IPS DF 6.9 (cell line): Measurements from ENCODE around the gene PPP2R3C.
"Not testable (repeated sequence)": the region's sequence is repeated elsewhere in the genome, so short reads cannot be mapped to it uniquely, and the experiment has no call there.

Experiments used
- DNase-seq: peaks from one replicate; pipeline ENCODE4 v3.0.0-alpha.2; 2013; ENCODE audit warnings: low read depth, low spot score
- H3K27ac ChIP-seq: one replicate; pipeline ENCODE4 v1.5.1; 2013; ENCODE audit warnings: low read length, control low read depth
- H3K27me3 ChIP-seq: 2 replicates; pipeline ENCODE4 v1.6.1; 2013; ENCODE audit warnings: mild to moderate bottlenecking, low read length; ENCODE audit not compliant: control insufficient read depth, insufficient read depth
- H3K36me3 ChIP-seq: 2 replicates; pipeline ENCODE4 v1.6.1; 2013; ENCODE audit warnings: low read length; ENCODE audit not compliant: control insufficient read depth, insufficient read depth
- H3K4me1 ChIP-seq: 2 replicates; pipeline ENCODE4 v1.6.1; 2013; ENCODE audit warnings: low read length; ENCODE audit not compliant: control insufficient read depth, insufficient read depth
- H3K4me3 ChIP-seq: 2 replicates; pipeline ENCODE4 v1.5.1; 2013; ENCODE audit warnings: mild to moderate bottlenecking, low read length
- H3K9me3 ChIP-seq: 2 replicates; pipeline ENCODE4 v1.6.1; 2013; ENCODE audit warnings: low read length, inconsistent platforms; ENCODE audit not compliant: control insufficient read depth, insufficient read depth
- WGBS: extraction: QIAGEN DNeasy Blood & Tissue Kit; methylation state at CpG from one replicate; pipeline ENCODE4 v1.1.7; 2013; ENCODE audit warnings: mixed read lengths, missing lambda C conversion rate; ENCODE audit not compliant: insufficient read length, insufficient coverage; 5-methylcytosine and 5-hydroxymethylcytosine counted together

PPP2R3C gene

DNA sequence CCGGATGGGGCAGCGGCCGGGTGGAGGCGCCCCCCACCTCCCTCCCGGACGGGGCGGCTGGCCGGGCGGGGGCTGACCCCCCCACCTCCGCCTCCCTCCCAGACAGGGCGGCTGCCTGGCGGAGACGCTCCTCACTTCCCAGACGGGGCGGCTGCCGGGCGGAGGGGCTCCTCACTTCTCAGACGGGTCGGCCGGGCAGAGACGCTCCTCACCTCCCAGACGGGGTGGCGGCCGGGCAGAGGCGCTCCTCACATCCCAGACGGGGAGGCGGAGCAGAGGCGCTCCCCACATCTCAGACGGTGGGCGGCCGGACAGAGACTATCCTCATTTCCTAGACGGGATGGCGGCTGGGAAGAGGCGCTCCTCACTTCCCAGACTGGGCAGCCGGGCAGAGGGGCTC lies 30.7 kb upstream of the PPP2R3C start:
- WGBS, result no CpG with 5 or more reads among the region's 35 CpGs
- H3K9me3 ChIP-seq, H3K4me3 ChIP-seq, H3K27me3 ChIP-seq, H3K4me1 ChIP-seq, H3K27ac ChIP-seq, H3K36me3 ChIP-seq, DNase-seq: not testable (repeated sequence)

DNA sequence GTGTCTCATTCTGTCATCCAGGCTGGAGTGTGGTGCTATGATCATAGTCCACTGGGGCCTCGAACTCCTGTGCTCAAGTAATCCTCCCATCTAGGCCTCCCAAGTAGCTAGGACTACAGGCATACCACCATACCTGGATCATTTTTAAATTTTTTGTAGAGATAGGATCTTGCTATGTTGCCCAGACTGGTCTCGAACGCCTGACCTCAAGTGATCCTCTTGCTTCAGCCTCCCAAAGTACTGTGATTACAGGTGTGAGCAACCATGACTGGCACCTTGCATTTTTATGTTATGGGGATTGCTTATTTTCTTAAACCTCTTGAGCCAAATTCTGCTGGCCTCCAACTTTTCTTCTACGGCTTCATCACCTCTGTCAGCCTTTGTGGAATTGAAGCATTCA lies 27.4 kb upstream of the PPP2R3C start:
- no peak overlapping the region for H3K4me3 ChIP-seq
- no CpG with 5 or more reads among the region's 4 CpGs for WGBS
- H3K27ac ChIP-seq, result no peak overlapping the region
- H3K36me3 ChIP-seq, result no peaks in the 10 kb centered on the region
- H3K4me1 ChIP-seq, result no peaks in the 10 kb centered on the region
- DNase-seq, result no peak
- no peaks in the 10 kb centered on the region for H3K9me3 ChIP-seq
- H3K27me3 ChIP-seq, result no peaks in the 10 kb centered on the region

DNA sequence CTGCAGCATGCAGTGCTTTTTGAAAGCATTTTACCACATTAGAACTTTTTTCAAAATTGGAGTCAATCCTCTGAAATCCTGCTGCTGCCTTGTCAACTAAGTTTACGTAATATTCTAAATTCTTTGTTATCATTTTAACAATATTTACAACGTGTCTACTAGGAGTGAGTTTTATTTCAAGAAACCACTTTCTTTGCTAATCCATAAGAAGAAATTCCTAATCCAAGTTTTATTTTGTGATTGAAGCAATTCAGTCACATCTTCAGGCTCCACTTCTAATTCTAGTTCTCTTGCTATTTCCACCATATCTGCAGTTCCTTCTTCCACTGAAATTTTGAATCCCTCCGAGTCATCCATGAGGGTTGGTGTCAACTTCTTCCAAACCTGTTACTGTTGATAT lies 25.9 kb upstream of the PPP2R3C start:
- Histone ChIP-seq H3K36me3 (no peaks in the 10 kb centered on the region), H3K4me1 (no peaks in the 10 kb centered on the region), H3K27ac (no peak overlapping the region), H3K4me3 (no peak overlapping the region), H3K9me3 (no peaks in the 10 kb centered on the region), H3K27me3 (no peaks in the 10 kb centered on the region)
- DNase-seq, result no peak
- WGBS, result no CpG with 5 or more reads among the region's 3 CpGs

DNA sequence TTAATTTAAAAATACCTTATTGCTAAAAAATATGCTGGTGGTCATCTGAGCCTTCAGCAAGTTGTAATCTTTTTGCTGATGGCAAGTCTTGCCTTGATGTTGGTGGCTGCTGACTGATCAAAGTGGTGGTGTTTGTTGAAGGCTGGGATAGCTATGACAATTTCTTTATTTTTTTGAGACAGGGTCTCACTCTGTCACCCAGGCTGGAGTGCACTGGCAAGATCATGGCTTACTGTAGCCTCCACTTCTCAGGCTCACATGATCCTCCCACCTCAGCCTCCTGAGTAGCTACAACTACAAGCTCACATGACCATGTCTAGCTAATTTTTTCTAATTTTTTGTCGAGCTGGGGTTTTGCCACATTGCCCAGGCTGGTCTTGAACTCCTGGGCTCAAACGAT lies 25.4 kb upstream of the PPP2R3C start:
- no peak overlapping the region for H3K27ac ChIP-seq
- H3K36me3 ChIP-seq, result no peaks in the 10 kb centered on the region
- no peaks in the 10 kb centered on the region for H3K9me3 ChIP-seq
- no peaks in the 10 kb centered on the region for H3K4me1 ChIP-seq
- no CpG with 5 or more reads among the region's 2 CpGs for WGBS
- DNase-seq, result no peak
- no peaks in the 10 kb centered on the region for H3K27me3 ChIP-seq
- H3K4me3 ChIP-seq, result no peak overlapping the region

DNA sequence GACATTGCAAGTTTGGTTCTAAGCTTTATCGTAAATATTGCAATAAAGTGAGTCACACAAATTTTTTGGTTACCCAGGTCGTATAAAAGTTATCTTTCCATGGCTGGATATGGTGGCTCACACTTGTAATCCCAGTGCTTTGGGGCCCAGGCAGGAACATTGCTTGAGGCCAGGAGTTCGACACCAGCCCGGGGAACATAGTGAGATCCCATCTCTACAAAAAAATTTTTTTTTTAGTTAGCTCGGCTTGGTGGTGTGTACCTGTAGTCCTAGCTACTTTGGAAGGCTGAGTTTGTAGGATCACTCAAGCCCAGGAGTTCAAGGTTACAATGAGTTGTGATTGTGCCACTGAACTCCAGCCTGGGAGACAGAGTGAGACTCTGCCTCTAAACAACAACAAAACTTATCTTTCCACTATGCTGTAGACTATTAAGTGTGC lies 24.9 kb upstream of the PPP2R3C start:
- no peak for DNase-seq
- WGBS, result no CpG with 5 or more reads among the region's 5 CpGs

DNA sequence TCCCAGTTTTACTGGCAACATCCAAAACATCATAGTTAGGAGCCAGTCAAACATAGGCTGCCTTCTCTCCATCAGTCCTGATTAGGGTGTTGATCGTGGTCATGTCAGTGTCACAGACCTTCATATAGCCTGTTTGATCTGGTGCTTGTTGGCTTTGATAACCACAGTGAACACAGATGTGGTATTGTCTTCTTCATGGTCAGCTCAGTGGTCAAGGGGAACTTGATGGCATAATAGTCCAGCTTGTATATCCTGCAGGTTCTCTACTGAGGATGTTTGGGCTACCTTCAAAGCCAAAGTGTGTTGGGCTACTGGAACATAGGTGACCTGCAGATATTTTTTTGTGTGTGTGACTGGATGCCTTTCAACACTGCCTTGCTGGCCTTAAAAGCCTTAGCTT lies 22.2 kb upstream of the PPP2R3C start:
- Histone ChIP-seq H3K27me3 (no peaks in the 10 kb centered on the region), H3K4me1 (no peaks in the 10 kb centered on the region), H3K27ac (no peak overlapping the region), H3K36me3 (no peaks in the 10 kb centered on the region), H3K9me3 (no peaks in the 10 kb centered on the region), H3K4me3 (no peak overlapping the region)
- no CpG with 5 or more reads among the region's 1 CpG for WGBS
- no peak for DNase-seq

More for the DNA sequence above, 24.9 kb upstream of the PPP2R3C start:
- no peak overlapping the region for H3K4me3 ChIP-seq
- no peaks in the 10 kb centered on the region for H3K4me1 ChIP-seq
- no peak overlapping the region for H3K27ac ChIP-seq
- H3K9me3 ChIP-seq, result no peaks in the 10 kb centered on the region
- no peaks in the 10 kb centered on the region for H3K27me3 ChIP-seq
- H3K36me3 ChIP-seq, result no peaks in the 10 kb centered on the region

DNA sequence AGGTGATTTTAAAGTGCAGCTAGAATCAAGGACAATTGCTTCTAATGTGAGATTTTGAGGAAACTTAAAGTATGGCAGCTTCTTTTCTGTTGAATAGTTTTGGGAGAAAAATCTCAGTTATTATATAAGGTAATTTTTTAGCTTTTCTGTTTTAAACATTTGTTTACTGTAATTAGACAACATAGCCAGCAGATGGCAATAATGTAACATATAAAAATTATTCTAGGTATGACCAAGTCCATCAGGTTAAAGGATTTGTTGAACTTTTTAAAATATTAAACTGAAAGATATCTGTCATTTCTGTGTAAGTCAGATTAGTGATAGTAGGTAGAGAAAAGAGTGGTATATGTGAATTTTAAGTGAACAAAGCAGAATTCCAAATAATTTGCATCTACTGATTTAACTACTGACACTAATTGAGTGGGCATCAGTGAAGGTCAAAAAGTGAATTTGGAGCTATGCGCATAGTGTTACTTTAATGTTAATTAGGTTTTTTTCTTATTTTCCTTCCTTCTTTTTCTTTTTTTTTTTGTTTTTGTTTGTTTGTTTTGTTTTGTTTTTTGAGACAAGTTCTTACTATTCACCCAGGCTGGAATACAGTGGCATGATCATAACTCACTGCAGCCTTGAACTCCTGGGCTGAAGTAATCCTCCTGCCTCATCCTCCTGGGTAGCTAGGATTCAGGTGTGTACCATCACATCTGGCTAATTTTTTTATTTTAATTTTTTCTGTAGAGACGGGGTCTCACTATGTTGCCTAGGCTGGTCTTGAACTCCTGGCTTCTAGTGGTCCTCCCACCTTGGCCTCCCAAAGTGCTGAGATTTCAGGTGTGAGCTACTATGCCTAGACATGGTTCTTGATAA lies 19.2 kb upstream of the PPP2R3C start:
- H3K27ac ChIP-seq, result no peak overlapping the region
- H3K36me3 ChIP-seq, result no peaks in the 10 kb centered on the region; the same call in 1 of the 2 replicates
- no peak for DNase-seq
- no peaks in the 10 kb centered on the region for H3K9me3 ChIP-seq
- H3K27me3 ChIP-seq, result no peaks in the 10 kb centered on the region
- no peaks in the 10 kb centered on the region for H3K4me1 ChIP-seq
- no peak overlapping the region for H3K4me3 ChIP-seq
- no CpG with 5 or more reads among the region's 2 CpGs for WGBS

DNA sequence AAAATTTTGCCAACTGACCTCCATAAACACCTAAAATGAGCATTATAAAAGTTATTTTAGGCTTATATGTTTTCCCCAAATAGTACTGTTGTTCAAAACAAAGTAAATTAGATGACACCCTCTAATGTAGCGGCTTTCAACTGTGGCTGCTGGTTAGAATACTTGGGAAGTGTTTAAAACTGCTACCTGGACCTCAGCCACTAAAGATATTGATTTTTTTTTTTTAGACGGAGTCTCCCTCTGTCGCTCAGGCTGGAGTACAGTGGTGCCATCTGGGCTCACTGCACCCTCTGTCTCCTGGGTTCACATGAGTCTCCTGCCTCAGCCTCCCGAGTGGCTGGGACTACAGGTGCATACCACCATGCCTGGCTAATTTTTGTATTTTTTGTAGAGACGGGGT lies 16.8 kb upstream of the PPP2R3C start:
- no peak overlapping the region for H3K27ac ChIP-seq
- no CpG with 5 or more reads among the region's 5 CpGs for WGBS
- no peak for DNase-seq
- H3K4me3 ChIP-seq, result no peak overlapping the region
- no peaks in the 10 kb centered on the region for H3K4me1 ChIP-seq
- H3K27me3 ChIP-seq, result no peaks in the 10 kb centered on the region
- no peaks in the 10 kb centered on the region; the same call in 1 of the 2 replicates for H3K36me3 ChIP-seq
- no peaks in the 10 kb centered on the region for H3K9me3 ChIP-seq

DNA sequence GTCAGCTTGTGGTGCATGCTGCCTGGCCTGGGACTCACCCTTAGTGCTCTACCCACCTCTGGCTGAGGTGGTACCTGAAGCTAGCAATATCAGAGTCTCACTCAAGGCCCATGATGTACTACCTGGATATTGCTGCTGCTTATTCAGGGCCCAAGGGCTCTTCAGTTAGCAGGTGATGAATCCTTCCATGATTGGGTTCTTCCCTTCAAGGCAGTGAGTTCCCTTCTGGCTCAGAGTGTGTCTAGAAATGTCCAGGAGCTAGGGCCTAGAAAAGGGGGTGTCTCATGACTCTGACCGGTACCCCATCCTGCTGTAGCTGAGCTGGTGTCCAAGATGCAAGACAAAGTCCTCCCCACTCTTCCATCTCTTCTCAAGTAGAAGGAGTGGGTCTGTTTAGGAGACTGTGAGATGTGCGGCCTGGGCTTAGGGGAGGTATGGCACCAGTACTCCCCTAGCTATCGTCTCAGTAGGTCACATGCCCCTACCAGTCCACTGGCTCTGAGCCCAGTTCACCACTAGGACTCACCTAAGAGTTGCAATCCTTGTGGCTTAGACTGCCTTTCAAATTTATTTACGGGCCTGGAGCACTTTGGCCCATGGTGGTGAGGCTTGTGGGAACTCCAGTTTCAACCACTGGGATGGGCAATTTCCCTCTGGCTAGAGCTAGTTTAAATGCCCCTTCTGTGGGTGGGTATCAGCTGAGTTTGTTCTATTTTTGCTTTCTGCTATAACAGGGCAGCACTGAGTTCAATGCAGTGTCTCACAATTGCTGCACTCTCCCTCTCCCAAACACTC lies 12.7 kb upstream of the PPP2R3C start:
- WGBS, result no CpG with 5 or more reads among the region's 4 CpGs
- H3K4me1 ChIP-seq, result no peaks in the 10 kb centered on the region
- DNase-seq, result no peak
- H3K9me3 ChIP-seq, result no peaks in the 10 kb centered on the region
- H3K36me3 ChIP-seq, result no peaks in the 10 kb centered on the region; the same call in 1 of the 2 replicates
- H3K4me3 ChIP-seq, result no peak overlapping the region
- H3K27me3 ChIP-seq, result no peaks in the 10 kb centered on the region
- H3K27ac ChIP-seq, result no peak overlapping the region

DNA sequence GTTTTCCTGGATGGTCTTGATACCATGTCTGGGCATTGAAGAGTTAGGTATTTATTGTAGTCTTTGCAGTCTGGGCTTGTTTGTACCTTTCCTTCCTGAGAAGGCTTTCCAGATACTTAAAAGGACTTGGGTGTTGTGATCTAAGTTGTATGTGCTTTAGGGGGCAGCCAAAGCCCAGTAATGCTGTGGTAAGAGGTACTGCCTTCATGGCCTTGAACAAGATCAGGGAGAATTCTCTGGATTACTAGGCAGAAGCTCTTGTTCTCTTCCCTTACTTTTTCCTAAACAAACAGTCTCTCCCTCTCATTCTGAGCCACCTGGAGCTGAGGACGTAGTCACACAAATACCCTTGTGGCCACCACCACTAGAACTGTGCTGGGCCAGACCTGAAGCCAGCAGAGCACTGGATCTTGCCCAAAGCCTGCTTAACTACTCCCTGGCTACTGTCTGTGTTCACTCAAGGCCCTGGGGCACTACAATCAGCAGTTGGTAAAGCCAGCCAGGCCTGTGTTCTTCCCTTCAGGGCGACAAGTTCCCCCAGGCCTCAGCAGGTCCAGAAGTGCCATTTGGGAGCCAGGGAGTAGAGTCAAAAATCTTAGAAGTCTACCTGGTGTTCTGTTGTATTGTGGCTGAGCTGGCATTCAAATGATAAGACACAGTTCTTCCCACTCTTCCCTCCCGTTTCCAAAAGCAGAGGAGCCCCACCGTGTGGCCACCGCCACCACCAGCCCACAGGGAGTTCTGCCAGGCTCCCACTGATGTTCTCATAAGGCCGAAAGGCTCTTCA lies 11.9 kb upstream of the PPP2R3C start:
- no peaks in the 10 kb centered on the region for H3K9me3 ChIP-seq
- no peaks in the 10 kb centered on the region for H3K4me1 ChIP-seq
- H3K27ac ChIP-seq, result no peak overlapping the region
- WGBS, result no CpG with 5 or more reads among the region's 6 CpGs
- DNase-seq, result no peak
- no peaks in the 10 kb centered on the region; the same call in 1 of the 2 replicates for H3K36me3 ChIP-seq
- no peak overlapping the region for H3K4me3 ChIP-seq
- H3K27me3 ChIP-seq, result no peaks in the 10 kb centered on the region
